Keratinocyte (primary cell): ENCODE measurements around the gene HSPG2. TPM values are rescaled to one million over a fixed set of nuclear protein-coding genes. Genes with fewer than 3 reads are reported as not detected.
"Not testable (repeated sequence)": the region's sequence is repeated elsewhere in the genome, so short reads cannot be mapped to it uniquely, and the experiment has no call there.

Experiments
- DNase-seq: peaks from one replicate; pipeline ENCODE4 v3.0.0-alpha.2; 2011; ENCODE audit warnings: low read depth, missing footprints, low spot score
- FAIRE-seq: peaks from 2 replicates; lab custom pipeline; 2011; peaks lifted over from hg19 to GRCh38; lab: Jason Lieb, UNC
- H2AFZ ChIP-seq: 2 replicates; pipeline ENCODE4 v1.6.0; 2012; ENCODE audit warnings: low read length, control low read depth, inconsistent platforms; ENCODE audit not compliant: control insufficient read depth
- H3K27ac ChIP-seq: 2 replicates; pipeline ENCODE4 v1.5.1; 2011; ENCODE audit warnings: low read length; ENCODE audit not compliant: control insufficient read depth, insufficient read depth
- H3K27me3 ChIP-seq: 3 replicates; pipeline ENCODE4 v1.6.0; 2011; ENCODE audit warnings: low read length; ENCODE audit not compliant: control insufficient read depth, insufficient read depth; ENCODE audit errors: extremely low read depth
- H3K36me3 ChIP-seq, 2 experiments: 2 replicates in 1 of 2; 3 replicates in 1 of 2; pipeline ENCODE4 v1.5.1; 2011; ENCODE audit warnings: low read length in 2 of 2, mild to moderate bottlenecking in 1 of 2; ENCODE audit not compliant: control insufficient read depth in 2 of 2, insufficient read depth in 2 of 2; ENCODE audit errors: extremely low read depth in 1 of 2
- H3K4me1 ChIP-seq: 3 replicates; pipeline ENCODE4 v1.5.1; 2011; ENCODE audit warnings: low read length; ENCODE audit not compliant: control insufficient read depth, insufficient read depth; ENCODE audit errors: extremely low read depth
- H3K4me2 ChIP-seq: 3 replicates; pipeline ENCODE4 v1.6.0; 2011; ENCODE audit warnings: low read depth, low read length; ENCODE audit not compliant: control insufficient read depth, insufficient read depth; ENCODE audit errors: extremely low read depth
- H3K4me3 ChIP-seq, 3 experiments: fragments of 200-600 bp in 1 of 3; sonication (generic) in 1 of 3; 2 replicates in 2 of 3; 3 replicates in 1 of 3; pipeline ENCODE4 v1.5.1; 2011 to 2016; ENCODE audit warnings: low read length in 3 of 3, mild to moderate bottlenecking in 3 of 3, control low read depth in 2 of 3, inconsistent platforms in 1 of 3, low read depth in 1 of 3, mixed read lengths in 1 of 3, mixed run types in 1 of 3, moderate library complexity in 1 of 3; ENCODE audit not compliant: control insufficient read depth in 2 of 3, insufficient read depth in 2 of 3; ENCODE audit errors: extremely low read depth in 1 of 3
- H3K79me2 ChIP-seq: 2 replicates; pipeline ENCODE4 v1.6.0; 2012; ENCODE audit warnings: low read length; ENCODE audit not compliant: control insufficient read depth, insufficient read depth
- H3K9ac ChIP-seq: 3 replicates; pipeline ENCODE4 v1.6.0; 2011; ENCODE audit warnings: low read length; ENCODE audit not compliant: control insufficient read depth, insufficient read depth; ENCODE audit errors: extremely low read depth
- H3K9me1 ChIP-seq: 3 replicates; pipeline ENCODE4 v1.6.0; 2011; ENCODE audit warnings: low read length; ENCODE audit not compliant: control insufficient read depth, insufficient read depth; ENCODE audit errors: extremely low read depth
- H3K9me3 ChIP-seq: 2 replicates; pipeline ENCODE4 v1.5.1; 2012; ENCODE audit warnings: low read depth, low read length; ENCODE audit not compliant: control insufficient read depth
- H4K20me1 ChIP-seq: 3 replicates; pipeline ENCODE4 v1.6.0; 2011; ENCODE audit warnings: low read length; ENCODE audit not compliant: control insufficient read depth, insufficient read depth; ENCODE audit errors: extremely low read depth
- EZH2 ChIP-seq: IDR thresholded peaks from one replicate; pipeline ENCODE4 v1.6.1; 2012; ENCODE audit warnings: inconsistent platforms, mild to moderate bottlenecking, low read length, moderate library complexity
- dilution Hi-C: fragments of 300-500 bp; cut with MboI; formaldehyde crosslinking; loops from one replicate; pipeline ENCODE4 v1.7.0; 2020; ENCODE audit warnings: low sequenced_read_pairs; ENCODE audit not compliant: extremely low pct_ligation_motif_present
- polyA plus RNA-seq, 5 experiments: library from polyadenylated mRNA; depleted of rRNA in 3 of 5; stranded (reverse) in 3 of 5; stranded (forward) in 1 of 5; unstranded in 1 of 5; fragments of >200 nt; gene quantifications; 1 replicate in 1 of 5; 2 replicates in 3 of 5; 3 replicates in 1 of 5; pipeline versions ENCODE4 v1.2.1 to v1.2.3, GENCODE V29; 2011 to 2012; ENCODE audit warnings: missing spikeins in 2 of 5, low read depth in 1 of 5, low replicate concordance in 1 of 5
- TF ChIP-seq, protein P1 (sequence below), 3 experiments: IDR thresholded peaks in 1 of 3; conservative IDR thresholded peaks in 1 of 3; optimal IDR thresholded peaks in 1 of 3; 2 replicates in 2 of 3; 3 replicates in 1 of 3; pipeline versions ENCODE3 to v1.5.1; 2011; ENCODE audit warnings: low read length in 3 of 3, mild to moderate bottlenecking in 3 of 3, moderate library complexity in 2 of 3, control low read depth in 1 of 3, inconsistent platforms in 1 of 3; ENCODE audit not compliant: insufficient read depth in 2 of 3; ENCODE audit errors: extremely low read depth in 1 of 3

Gene HSPG2
- polyA plus RNA-seq, 1 donor (not counting 4 experiments of a cell fraction or from before 2014, with no cell fraction given): 9.0 TPM

- no peak for TF ChIP-seq EZH2
- TF ChIP-seq, protein P1, sequence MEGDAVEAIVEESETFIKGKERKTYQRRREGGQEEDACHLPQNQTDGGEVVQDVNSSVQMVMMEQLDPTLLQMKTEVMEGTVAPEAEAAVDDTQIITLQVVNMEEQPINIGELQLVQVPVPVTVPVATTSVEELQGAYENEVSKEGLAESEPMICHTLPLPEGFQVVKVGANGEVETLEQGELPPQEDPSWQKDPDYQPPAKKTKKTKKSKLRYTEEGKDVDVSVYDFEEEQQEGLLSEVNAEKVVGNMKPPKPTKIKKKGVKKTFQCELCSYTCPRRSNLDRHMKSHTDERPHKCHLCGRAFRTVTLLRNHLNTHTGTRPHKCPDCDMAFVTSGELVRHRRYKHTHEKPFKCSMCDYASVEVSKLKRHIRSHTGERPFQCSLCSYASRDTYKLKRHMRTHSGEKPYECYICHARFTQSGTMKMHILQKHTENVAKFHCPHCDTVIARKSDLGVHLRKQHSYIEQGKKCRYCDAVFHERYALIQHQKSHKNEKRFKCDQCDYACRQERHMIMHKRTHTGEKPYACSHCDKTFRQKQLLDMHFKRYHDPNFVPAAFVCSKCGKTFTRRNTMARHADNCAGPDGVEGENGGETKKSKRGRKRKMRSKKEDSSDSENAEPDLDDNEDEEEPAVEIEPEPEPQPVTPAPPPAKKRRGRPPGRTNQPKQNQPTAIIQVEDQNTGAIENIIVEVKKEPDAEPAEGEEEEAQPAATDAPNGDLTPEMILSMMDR (optimal IDR thresholded peaks at IDR 0.05 in 1 of 3, IDR thresholded peaks at IDR 0.05 in 1 of 3, conservative IDR thresholded peaks at IDR 0.05 in 1 of 3; ENCODE audit: extremely low read depth in 1 of 3, insufficient read depth in 2 of 3, low read length in 3 of 3): no peak
- Histone ChIP-seq H3K4me1 (peaks cover 4% of the 10 kb centered on the region), H3K9me1 (peaks cover 2% of the 10 kb centered on the region), H3K9me3 (no peaks in the 10 kb centered on the region), H2AFZ (no peak overlapping the region), H3K4me3 (no peak overlapping the region), H4K20me1 (peaks cover 8% of the 10 kb centered on the region), H3K36me3 (peaks cover 0 to 20% of the 10 kb centered on the region in 2 experiments), H3K4me2 (no peak overlapping the region), H3K9ac (no peak overlapping the region), H3K27ac (no peak overlapping the region), H3K79me2 (peaks cover 25% of the 10 kb centered on the region), H3K27me3 (no peaks in the 10 kb centered on the region)
- no peak for DNase-seq
- no peak for FAIRE-seq
- dilution Hi-C loops: no loop called here
These were observed 15.8 kb downstream of the HSPG2 start for GRCh38 chr1:21921100-21921875.

DNA sequence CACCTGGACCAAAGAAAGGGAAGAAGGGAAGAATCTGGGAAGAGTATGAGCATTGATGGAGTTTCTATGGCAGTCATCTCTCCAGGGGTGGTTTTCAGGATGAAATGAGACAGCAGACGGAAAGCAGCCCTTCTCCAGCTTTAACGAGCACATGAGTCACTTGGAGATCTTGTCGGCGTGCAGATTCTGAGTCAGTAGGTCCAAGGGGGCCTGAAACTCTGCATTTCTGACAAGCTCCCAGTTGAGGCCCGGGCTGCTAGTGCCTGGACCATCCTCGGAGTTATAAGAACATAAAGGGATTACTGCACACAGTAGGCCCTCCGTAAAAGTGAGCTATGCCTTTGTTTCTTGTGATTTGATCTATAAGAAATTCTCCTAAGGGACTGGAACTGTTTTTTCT, 17.6 kb downstream of the HSPG2 start:
- Histone ChIP-seq H2AFZ (no peak overlapping the region), H3K9me3 (no peaks in the 10 kb centered on the region), H3K4me2 (no peak overlapping the region), H3K27ac (no peak overlapping the region), H3K27me3 (no peaks in the 10 kb centered on the region), H3K4me1 (peaks cover 6% of the 10 kb centered on the region), H3K4me3 (no peak overlapping the region), H3K9ac (no peak overlapping the region), H3K9me1 (peaks cover 2% of the 10 kb centered on the region), H3K36me3 (peaks cover 3 to 17% of the 10 kb centered on the region in 2 experiments), H3K79me2 (peaks cover 17% of the 10 kb centered on the region), H4K20me1 (peaks cover 8% of the 10 kb centered on the region)
- TF ChIP-seq, protein P1 (optimal IDR thresholded peaks at IDR 0.05 in 1 of 3, IDR thresholded peaks at IDR 0.05 in 1 of 3, conservative IDR thresholded peaks at IDR 0.05 in 1 of 3; ENCODE audit: extremely low read depth in 1 of 3, insufficient read depth in 2 of 3, low read length in 3 of 3): no peak
- no peak for TF ChIP-seq EZH2
- FAIRE-seq: no peak
- DNase-seq: no peak
- dilution Hi-C loops: no loop called here

DNA sequence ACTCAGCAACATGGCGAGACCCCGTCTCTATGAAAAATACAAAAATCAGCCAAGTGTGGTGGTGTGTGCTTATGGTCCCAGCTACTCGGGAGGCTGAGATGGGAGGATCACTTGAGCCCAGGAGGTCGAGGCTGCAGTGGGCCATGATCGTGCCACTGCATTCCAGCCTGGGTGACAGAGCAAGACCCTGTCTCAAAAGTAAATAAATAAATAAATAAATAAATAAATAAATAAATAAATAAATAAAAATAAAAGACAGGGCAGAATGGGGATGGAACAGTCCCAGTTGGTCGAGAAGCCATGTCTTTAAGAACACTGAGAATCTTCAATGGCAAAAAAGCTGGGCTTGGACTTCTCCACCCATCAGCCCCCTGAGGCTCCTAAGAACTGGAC, 19.9 kb downstream of the HSPG2 start:
- H3K4me2 ChIP-seq, H3K9me1 ChIP-seq, H3K27me3 ChIP-seq, dilution Hi-C loops, FAIRE-seq, H3K4me3 ChIP-seq, H3K9me3 ChIP-seq, H3K27ac ChIP-seq, H3K9ac ChIP-seq, H3K4me1 ChIP-seq, DNase-seq, H2AFZ ChIP-seq: not testable (repeated sequence)
- H3K79me2 ChIP-seq: peaks cover 10% of the 10 kb centered on the region
- H4K20me1 ChIP-seq: peaks cover 11% of the 10 kb centered on the region
- H3K36me3 ChIP-seq: peaks cover 7 to 12% of the 10 kb centered on the region in 2 experiments
